ENCODE results near the gene SSBP1.
"Not testable (repeated sequence)": the region's sequence is repeated elsewhere in the genome, so short reads cannot be mapped to it uniquely, and the experiment has no call there.

SSBP1 gene, protein sequence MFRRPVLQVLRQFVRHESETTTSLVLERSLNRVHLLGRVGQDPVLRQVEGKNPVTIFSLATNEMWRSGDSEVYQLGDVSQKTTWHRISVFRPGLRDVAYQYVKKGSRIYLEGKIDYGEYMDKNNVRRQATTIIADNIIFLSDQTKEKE

DNA sequence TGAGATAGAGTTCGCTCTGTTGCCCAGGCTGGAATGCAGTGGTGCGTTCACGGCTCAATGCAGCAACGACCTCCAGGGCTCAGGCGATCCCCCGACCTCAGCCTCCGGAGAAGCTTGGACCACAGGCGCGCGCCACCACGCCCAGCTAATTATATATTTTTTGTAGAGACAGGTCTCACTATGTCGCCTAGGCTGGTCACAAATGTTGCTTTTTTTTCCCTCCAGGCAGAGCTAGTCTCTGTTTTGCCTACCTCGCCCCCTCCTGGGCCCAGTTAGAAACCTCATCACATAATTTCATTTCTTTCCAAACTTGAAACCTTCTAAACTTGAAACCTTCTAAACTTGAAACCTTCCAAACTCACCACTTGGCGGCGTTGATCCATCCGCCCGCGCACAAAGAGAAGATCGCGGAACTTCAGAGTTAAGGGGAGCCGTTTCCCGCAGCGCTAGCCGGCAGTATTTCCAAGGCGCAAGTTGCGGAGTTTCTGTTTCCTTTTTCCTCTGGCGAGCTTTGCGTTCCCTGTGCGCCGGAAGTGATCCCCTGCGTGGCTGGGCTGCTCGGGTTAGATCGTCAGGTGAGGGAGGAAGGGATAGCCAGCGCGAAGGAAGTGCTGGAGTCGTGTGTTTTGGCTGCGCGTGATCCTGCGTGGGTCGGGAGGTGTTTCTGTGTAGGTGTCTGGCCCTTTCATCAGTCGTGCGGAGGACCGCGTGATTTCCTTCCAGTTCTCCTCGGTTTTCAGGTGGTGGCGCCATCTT is at the start of gene SSBP1:
Gene SSBP1 (plus strand): TSS at position 523 of the 756 bp plus-strand sequence. CDS start 809 bp downstream, outside the sequence.
- TF ChIP-seq, protein P1, sequence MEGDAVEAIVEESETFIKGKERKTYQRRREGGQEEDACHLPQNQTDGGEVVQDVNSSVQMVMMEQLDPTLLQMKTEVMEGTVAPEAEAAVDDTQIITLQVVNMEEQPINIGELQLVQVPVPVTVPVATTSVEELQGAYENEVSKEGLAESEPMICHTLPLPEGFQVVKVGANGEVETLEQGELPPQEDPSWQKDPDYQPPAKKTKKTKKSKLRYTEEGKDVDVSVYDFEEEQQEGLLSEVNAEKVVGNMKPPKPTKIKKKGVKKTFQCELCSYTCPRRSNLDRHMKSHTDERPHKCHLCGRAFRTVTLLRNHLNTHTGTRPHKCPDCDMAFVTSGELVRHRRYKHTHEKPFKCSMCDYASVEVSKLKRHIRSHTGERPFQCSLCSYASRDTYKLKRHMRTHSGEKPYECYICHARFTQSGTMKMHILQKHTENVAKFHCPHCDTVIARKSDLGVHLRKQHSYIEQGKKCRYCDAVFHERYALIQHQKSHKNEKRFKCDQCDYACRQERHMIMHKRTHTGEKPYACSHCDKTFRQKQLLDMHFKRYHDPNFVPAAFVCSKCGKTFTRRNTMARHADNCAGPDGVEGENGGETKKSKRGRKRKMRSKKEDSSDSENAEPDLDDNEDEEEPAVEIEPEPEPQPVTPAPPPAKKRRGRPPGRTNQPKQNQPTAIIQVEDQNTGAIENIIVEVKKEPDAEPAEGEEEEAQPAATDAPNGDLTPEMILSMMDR (IDR thresholded peaks at IDR 0.05; ENCODE audit: low read depth, low read length): peak; percentile 76
- peak within 1 kb of the TSS; percentile 89 to 96 for H3K4me3 ChIP-seq (replicated peaks in 1 of 2; ENCODE audit: low read depth in 2 of 2, low read length in 2 of 2)
- DNase-seq (ENCODE audit: low read depth in 2 of 2): peak; percentile 98

DNA sequence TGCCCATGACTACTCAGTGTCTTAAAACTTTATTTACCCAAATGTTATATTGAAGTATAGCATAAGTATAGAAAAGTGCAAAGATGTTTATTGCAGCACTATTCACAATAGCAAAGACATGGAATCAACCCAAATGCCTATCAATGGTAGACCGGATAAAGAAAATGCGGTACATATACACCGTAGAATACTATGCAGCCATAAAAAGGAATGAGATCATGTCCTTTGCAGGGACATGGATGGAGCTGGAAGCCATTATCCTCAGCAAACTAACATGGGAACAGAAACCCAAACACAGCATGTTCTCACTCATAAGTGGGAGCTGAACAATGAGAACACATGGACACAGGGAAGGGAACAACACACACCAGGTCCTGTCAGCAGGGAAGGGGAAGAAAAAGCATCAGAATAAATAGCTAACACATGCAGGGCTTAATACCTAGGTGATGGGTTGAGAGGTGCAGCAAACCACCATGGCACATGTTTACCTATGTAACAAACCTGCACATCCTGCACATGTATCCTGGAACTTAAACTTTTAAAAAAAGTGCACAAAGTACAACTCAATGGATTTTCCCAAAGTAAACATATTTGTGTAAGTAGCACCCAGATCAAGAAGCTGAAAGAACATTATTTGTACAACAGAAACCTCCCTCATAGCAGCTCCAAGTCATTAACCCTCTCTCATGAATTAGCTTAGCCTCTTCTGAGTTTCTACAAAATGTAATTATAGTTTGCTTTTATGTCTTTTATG is 48.9 kb upstream of the SSBP1 start:
- not testable (repeated sequence) for DNase-seq (ENCODE audit: low read depth in 2 of 2); H3K4me3 ChIP-seq (replicated peaks in 1 of 2; ENCODE audit: low read depth in 2 of 2, low read length in 2 of 2)

DNA sequence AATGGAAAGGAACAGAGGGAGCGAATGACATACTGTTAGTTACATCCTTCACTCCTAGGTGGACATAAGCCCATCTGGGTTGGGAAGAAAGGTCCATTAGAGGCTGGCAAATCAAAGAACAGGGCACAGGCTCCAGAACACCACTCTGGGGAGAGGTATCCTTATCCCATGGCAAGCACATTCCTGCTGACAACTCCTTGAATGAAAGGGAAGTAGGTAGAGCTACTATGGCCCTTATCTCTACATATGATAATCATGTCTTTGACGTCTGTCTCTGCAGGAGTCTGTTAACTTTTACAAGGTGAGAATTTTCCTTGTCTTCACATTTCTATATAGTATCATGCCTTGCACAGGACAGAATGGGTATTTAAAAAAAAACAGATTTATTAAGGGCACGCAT is 46.6 kb upstream of the SSBP1 start:
- TF ChIP-seq, protein P1 (IDR thresholded peaks at IDR 0.05; ENCODE audit: low read depth, low read length): no peak
- DNase-seq (ENCODE audit: low read depth in 2 of 2): no peak
- no peak overlapping the region for H3K4me3 ChIP-seq (replicated peaks in 1 of 2; ENCODE audit: low read depth in 2 of 2, low read length in 2 of 2)

DNA sequence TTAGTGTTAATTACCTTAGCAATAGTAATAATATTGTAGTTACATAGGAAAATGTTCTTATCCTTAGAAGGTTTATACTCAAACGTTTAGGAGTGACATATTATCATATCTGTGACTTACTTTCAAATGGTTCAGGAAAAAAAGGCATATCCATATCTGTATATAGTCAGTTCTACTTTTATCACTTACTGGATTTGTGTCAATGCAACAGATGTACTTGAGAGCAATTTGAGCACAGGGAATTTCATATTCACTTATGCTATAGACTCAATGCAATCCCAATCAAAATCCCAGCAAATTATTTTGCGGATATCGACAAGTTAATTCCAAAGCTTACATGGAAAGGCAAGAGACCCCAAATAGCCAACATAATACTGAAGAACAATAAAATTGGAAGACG is 46.2 kb upstream of the SSBP1 start:
- no peak overlapping the region for H3K4me3 ChIP-seq (replicated peaks in 1 of 2; ENCODE audit: low read depth in 2 of 2, low read length in 2 of 2)
- no peak for DNase-seq (ENCODE audit: low read depth in 2 of 2)
- TF ChIP-seq, protein P1 (IDR thresholded peaks at IDR 0.05; ENCODE audit: low read depth, low read length): no peak

DNA sequence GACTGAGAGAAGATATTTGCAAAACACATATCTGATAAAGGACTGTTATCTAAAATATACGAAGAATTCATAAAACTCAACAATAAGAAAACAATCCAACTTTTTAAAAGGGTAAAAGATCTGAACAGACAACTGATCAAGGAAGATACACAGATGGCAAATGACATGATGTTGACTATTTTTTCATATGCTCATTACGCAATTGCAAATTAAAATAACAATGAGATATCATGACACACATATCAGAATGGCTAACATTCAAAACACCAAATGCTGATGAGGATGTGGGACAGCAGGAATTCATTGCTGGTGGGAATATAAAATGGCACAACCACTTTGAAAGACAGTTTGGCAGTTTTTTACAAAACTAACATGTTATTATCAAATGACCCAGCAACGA is 45.1 kb upstream of the SSBP1 start:
- TF ChIP-seq, protein P1 (IDR thresholded peaks at IDR 0.05; ENCODE audit: low read depth, low read length): no peak
- DNase-seq (ENCODE audit: low read depth in 2 of 2): no peak
- no peak overlapping the region for H3K4me3 ChIP-seq (replicated peaks in 1 of 2; ENCODE audit: low read depth in 2 of 2, low read length in 2 of 2)

DNA sequence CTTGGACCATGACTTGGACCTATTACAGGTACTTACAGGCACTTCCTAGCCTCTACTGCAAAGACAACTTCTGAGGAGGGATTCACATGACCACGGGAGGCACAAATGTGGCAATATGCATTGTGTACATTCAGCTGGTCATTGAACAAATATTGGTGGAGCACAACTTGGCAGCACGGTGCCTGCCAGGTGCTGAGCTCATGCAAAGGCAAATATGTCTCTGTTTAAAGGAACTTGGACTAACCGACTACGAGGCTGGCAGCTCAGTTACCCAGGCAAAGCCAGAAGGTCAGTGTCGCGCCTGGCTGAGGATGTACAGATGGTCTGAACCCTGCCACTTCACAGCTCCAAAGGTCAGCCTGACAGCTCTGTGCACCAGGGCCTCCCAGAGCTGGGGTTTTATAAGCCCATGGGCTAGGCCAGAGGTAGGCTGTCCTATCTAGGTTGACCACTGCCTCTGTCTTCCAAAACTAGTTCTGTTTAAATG is 42.3 kb upstream of the SSBP1 start:
- TF ChIP-seq, protein P1 (IDR thresholded peaks at IDR 0.05; ENCODE audit: low read depth, low read length): no peak
- no peak for DNase-seq (ENCODE audit: low read depth in 2 of 2)
- no peak overlapping the region for H3K4me3 ChIP-seq (replicated peaks in 1 of 2; ENCODE audit: low read depth in 2 of 2, low read length in 2 of 2)

DNA sequence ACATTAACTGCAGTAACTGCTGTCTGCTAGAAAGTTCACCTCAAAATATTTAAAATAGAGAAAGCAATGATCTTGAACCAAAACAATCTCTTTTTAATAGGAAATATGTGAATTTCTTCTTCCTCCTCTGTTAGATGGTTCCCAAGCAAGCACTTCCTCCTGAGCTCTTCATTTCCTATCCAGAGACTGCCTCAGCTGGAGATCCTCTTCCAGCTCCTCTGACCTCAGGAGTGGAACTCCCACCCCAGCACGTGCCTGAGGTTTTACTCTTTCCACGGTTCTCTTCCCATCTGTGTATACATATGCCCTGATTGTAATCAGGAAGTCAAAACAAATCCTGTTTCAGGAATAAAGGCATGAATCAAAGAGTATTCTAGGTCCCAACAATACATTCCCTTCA is 41.8 kb upstream of the SSBP1 start:
- TF ChIP-seq, protein P1 (IDR thresholded peaks at IDR 0.05; ENCODE audit: low read depth, low read length): no peak
- no peak overlapping the region for H3K4me3 ChIP-seq (replicated peaks in 1 of 2; ENCODE audit: low read depth in 2 of 2, low read length in 2 of 2)
- no peak for DNase-seq (ENCODE audit: low read depth in 2 of 2)
